ENCODE data around the gene LYSMD1.

LYSMD1 gene

DNA sequence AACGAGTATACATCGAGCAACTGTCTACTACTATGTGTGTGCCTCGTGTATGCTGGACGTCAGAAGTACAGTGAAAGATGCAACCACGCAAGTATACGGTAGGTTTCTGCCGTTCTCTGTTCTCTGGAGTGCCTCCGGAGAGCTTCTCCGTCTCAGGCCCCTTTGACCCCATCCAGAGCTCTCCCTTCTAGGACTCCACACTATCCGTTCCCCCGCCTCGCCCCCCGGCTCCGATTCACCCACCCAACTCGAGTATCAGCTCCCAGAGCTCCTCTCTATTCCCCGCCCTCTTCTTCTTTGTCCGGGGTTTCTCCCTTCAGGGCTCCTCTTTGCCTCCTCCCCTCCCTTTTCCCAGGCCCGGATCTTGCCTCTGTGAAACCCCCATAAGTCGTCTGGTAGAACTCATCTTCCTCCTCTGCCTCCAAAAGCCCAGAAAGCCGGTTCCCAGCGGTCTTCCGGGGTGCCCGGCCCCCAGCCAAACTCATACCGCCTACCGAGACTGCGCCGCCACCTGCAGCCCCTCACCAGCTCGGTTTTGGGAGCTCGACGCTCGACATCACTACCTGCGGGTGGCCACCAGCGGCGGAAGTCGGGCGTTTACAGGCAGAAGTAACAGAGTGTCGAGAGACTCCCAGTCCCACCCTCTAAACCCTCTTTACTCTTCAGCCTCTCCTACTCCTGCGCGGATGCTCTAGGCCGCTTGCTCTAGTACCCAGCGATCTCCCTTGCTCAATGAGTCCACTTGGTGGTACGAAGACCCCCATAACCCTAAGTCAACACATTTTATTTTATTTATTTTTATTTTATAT is 24.1 kb upstream of the LYSMD1 start, which contains the start of gene VPS72:
Gene VPS72 (minus strand): TSS at position 561 of the 809 bp plus-strand sequence. CDS start 76 bp downstream, at position 485.
- TF ChIP-seq CTCF (conservative IDR thresholded peaks at IDR 0.05) (no peak), ZFX (IDR thresholded peaks at IDR 0.05) (peak; percentile 29; the same call in 1 of the 2 replicates)
- H3K27ac ChIP-seq, result peak within 1 kb of the TSS; percentile 76

- H3K27ac ChIP-seq, result peak overlapping the region; percentile 20; the same call in 1 of the 2 replicates
These were observed 23.0 kb upstream of the LYSMD1 start for GRCh38 chr1:151188667-151189066.

DNA sequence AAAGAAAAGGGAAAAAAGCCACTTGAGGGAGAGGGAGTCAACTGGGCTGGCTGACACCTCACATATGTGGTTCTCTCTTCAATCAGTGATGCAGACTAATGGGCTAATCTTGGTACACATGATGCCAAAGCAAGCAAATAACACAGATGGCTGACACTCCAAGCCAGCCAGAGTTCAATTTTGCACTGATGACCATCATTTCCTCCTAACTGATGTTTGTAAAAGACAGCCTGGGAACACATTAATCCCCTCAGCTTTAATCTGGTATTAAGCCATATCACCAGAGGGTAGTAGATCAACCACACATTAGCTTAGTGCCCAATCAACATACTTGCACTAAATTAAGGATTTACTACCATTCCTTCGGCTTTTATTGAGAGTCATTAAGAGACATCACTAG is 21.5 kb upstream of the LYSMD1 start:
- H3K27ac ChIP-seq, result no peak overlapping the region
- TF ChIP-seq ZFX (IDR thresholded peaks at IDR 0.05) (no peak), CTCF (conservative IDR thresholded peaks at IDR 0.05) (no peak)

GRCh38 chr1:151184211-151184610 is 18.5 kb upstream of the LYSMD1 start:
- no peak overlapping the region for H3K27ac ChIP-seq
- TF ChIP-seq ZFX (IDR thresholded peaks at IDR 0.05), result no peak
- TF ChIP-seq CTCF (conservative IDR thresholded peaks at IDR 0.05), result no peak

DNA sequence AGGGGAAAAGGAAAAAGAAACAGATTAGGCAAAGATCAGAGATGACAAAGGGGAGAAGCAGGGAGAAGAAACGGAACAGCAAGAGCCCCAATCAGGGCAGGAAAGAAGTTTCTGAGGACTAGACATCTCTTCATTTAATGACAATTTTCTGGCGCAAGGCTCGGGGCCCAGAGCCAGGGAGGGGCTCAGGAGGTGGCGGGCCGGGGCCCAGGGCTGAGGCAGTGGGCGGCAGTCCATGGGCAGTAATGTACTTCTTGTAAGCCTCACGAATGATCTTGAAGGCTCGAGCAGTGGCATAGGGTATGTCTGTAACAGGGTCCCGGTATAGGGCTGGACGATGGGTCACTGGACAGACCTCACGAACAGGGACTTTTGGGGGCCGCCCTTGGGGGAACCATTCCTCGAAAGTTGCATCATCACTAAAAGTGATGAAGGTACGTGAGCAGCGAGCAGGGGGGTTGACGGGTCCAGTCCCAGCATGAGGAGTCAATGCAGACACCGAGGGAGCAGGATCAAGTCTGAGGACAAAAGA is 10.9 kb upstream of the LYSMD1 start:
- no peak overlapping the region for H3K27ac ChIP-seq
- no peak for TF ChIP-seq ZFX (IDR thresholded peaks at IDR 0.05)
- no peak for TF ChIP-seq CTCF (conservative IDR thresholded peaks at IDR 0.05)

DNA sequence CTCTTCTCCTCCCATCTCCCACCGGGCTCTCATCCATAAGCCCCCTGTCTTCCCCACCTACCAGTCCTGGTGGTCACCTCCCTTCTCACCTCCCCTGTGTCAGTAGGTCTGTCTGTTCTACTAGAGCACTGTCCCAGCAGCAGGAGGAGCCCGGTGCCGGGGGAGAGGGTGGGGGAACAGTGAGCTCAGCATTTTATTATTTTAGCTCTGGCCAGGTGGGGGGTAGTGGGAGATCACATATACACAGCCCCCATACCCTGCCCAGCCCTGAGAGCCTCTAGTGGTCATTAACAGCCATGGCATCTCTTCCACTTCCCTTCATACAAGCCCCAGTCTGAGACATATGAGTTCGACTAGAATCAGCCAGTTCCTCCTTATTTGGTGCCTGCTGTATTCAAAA is 10.2 kb upstream of the LYSMD1 start, which contains the start of gene TMOD4:
Gene TMOD4 (minus strand): TSS at position 119 of the 400 bp plus-strand sequence. CDS start 1,106 bp downstream, outside the sequence.
- no peak within 1 kb of the TSS for H3K27ac ChIP-seq
- no peak for TF ChIP-seq ZFX (IDR thresholded peaks at IDR 0.05)
- no peak; the same call in 1 of the 2 replicates for TF ChIP-seq CTCF (conservative IDR thresholded peaks at IDR 0.05)

GRCh38 chr1:151175041-151175741 is 9.5 kb upstream of the LYSMD1 start:
- no peak overlapping the region for H3K27ac ChIP-seq

More at GRCh38 chr1:151175041-151175741, 9.5 kb upstream of the LYSMD1 start:
- no peak for TF ChIP-seq CTCF (conservative IDR thresholded peaks at IDR 0.05)
- no peak for TF ChIP-seq ZFX (IDR thresholded peaks at IDR 0.05)

Measured in C4-2B (cell line).